Glutamatergic neuron (in vitro differentiated cells): ENCODE measurements around the gene TWNK. TPM values are rescaled to one million over a fixed set of nuclear protein-coding genes. Genes with fewer than 3 reads are reported as not detected.

Experiments used
- DNase-seq: peaks from one replicate; pipeline ENCODE4 v3.0.0; 2022
- H3K27ac Mint-ChIP-seq: one replicate; pipeline ENCODE4 v1.8.0; 2020; ENCODE audit warnings: mild to moderate bottlenecking, mixed read lengths, inconsistent platforms; ENCODE audit not compliant: unreplicated experiment
- H3K27me3 Mint-ChIP-seq: one replicate; pipeline ENCODE4 v1.8.0; 2020; ENCODE audit warnings: mild to moderate bottlenecking, moderate library complexity, mixed read lengths, inconsistent platforms; ENCODE audit not compliant: unreplicated experiment
- H3K36me3 Mint-ChIP-seq: one replicate; pipeline ENCODE4 v1.8.0; 2020; ENCODE audit warnings: mild to moderate bottlenecking, mixed read lengths, inconsistent platforms; ENCODE audit not compliant: unreplicated experiment
- H3K4me1 Mint-ChIP-seq: one replicate; pipeline ENCODE4 v1.8.0; 2020; ENCODE audit warnings: mild to moderate bottlenecking, low read depth, mixed read lengths, inconsistent platforms; ENCODE audit not compliant: unreplicated experiment
- H3K4me3 Mint-ChIP-seq: one replicate; pipeline ENCODE4 v1.8.0; 2020; ENCODE audit warnings: mild to moderate bottlenecking, mixed read lengths, inconsistent platforms; ENCODE audit not compliant: unreplicated experiment
- H3K9me3 Mint-ChIP-seq: one replicate; pipeline ENCODE4 v1.8.0; 2020; ENCODE audit warnings: mild to moderate bottlenecking, moderate library complexity, mixed read lengths, inconsistent platforms; ENCODE audit not compliant: unreplicated experiment
- CTCF ChIP-seq: fragments of 200-600 bp; sonication (generic); IDR thresholded peaks from one replicate; pipeline ENCODE4 v1.5.0; 2021; ENCODE audit not compliant: partially characterized antibody, unreplicated experiment
- total RNA-seq: library from RNA; stranded (reverse); fragmentation: NEBNext Ultra II Directional; extraction: Animal tissue kit (Norgen Biotek cat#: 25700); gene quantifications from one replicate; pipeline ENCODE4 v1.2.1, GENCODE V29; 2021; ENCODE audit not compliant: unreplicated experiment

Gene TWNK
- total RNA-seq, 1 donor from 2014 or later, result 10.1 TPM

DNA sequence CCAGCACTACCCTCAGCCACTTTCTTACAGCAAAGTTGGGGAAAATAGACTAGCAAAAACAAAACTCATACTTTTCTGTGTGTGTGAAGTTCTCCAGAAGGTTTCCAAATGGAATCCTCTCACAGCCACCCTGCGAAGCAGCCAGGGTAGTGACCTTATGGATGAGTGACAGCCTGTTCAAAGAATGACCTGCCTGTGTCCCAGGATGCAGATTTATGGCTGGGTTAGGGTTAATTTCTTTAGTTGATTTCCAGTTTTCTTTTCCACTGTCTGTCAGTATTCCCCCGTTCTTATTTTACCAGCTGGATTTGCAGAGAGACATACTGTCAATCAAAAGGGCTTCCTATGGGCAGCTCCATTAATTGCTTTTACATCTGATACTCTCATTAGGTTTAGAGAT, 20.5 kb upstream of the TWNK start:
- H3K4me1 Mint-ChIP-seq, result peaks cover 13% of the 10 kb centered on the region
- no peak overlapping the region for H3K4me3 Mint-ChIP-seq
- TF ChIP-seq CTCF, result no peak
- H3K36me3 Mint-ChIP-seq, result no peaks in the 10 kb centered on the region
- peaks cover 8% of the 10 kb centered on the region for H3K9me3 Mint-ChIP-seq
- peaks cover 5% of the 10 kb centered on the region for H3K27me3 Mint-ChIP-seq
- DNase-seq, result no peak
- H3K27ac Mint-ChIP-seq, result no peak overlapping the region

GRCh38 chr10:100967332-100967731, 20.0 kb upstream of the TWNK start:
- H3K4me3 Mint-ChIP-seq, result no peak overlapping the region
- H3K27ac Mint-ChIP-seq, result no peak overlapping the region
- peaks cover 13% of the 10 kb centered on the region for H3K4me1 Mint-ChIP-seq
- TF ChIP-seq CTCF, result no peak
- no peak for DNase-seq
- peaks cover 5% of the 10 kb centered on the region for H3K27me3 Mint-ChIP-seq
- H3K36me3 Mint-ChIP-seq, result no peaks in the 10 kb centered on the region
- H3K9me3 Mint-ChIP-seq, result peaks cover 8% of the 10 kb centered on the region

DNA sequence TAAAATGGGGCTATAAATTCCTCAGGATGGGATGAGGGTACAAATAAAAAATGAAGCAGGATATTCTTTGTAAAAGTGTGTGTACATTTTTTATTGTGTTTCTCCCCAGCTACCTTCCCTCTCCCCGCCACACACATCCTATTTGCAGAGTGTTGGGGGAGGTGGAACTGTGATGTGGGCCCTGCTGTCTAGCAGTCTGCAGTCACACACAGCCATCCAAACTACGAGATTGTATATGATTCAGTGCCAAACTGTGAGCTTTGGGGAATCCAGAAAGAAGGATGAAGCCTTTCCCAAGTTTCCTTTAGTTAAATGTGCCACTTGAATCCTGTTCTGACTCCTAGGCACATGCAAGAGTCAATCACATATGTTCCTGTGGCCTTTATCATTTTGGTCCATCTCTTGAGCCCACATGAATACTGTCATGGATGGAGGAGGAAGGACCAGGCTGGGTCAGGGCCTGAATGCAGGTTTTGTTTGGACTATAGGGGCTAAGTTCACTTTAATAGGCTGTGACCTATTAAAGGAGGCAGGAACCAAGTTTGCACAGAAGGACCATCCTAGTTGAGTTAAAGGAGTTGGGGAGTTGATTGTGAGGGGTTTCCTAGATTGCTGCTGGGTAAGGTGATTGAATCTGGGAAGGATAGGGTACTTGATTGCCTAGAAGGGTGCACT, 19.1 kb upstream of the TWNK start:
- H3K4me1 Mint-ChIP-seq, result peaks cover 13% of the 10 kb centered on the region

DNA sequence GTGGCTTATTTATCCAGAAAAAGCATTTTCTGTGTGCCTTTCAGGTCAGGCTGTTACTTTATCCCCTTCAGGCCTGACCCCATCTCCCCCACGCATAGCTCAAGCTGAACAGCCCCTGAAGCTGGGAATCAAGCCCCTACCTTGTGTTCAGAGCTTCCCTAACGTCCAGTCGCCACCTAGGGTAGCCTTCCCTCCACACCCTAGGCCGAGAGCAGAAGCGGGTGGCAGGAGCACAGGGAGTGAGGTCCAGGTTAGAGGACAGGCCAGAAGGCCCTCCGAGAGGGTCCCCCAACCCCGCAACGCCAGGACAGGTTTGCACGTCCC, 18.5 kb upstream of the TWNK start:
- H3K4me1 Mint-ChIP-seq, result peaks cover 13% of the 10 kb centered on the region
- no peaks in the 10 kb centered on the region for H3K36me3 Mint-ChIP-seq
- H3K27ac Mint-ChIP-seq, result peak overlapping the region; percentile 62
- peak overlapping the region; percentile 72 for H3K4me3 Mint-ChIP-seq
- peaks cover 8% of the 10 kb centered on the region for H3K27me3 Mint-ChIP-seq
- peaks cover 8% of the 10 kb centered on the region for H3K9me3 Mint-ChIP-seq
- TF ChIP-seq CTCF, result no peak
- DNase-seq, result no peak

More for the DNA sequence above, 19.1 kb upstream of the TWNK start:
- H3K4me3 Mint-ChIP-seq, result peak overlapping the region; percentile 72
- TF ChIP-seq CTCF, result no peak
- H3K36me3 Mint-ChIP-seq, result no peaks in the 10 kb centered on the region
- DNase-seq, result no peak
- H3K27ac Mint-ChIP-seq, result peak overlapping the region; percentile 77
- peaks cover 8% of the 10 kb centered on the region for H3K27me3 Mint-ChIP-seq
- H3K9me3 Mint-ChIP-seq, result peaks cover 8% of the 10 kb centered on the region

- Mint-ChIP-seq H3K4me3 (peak within 1 kb of the TSS; percentile 86), H3K4me1 (peaks cover 13% of the 10 kb centered on the region), H3K27ac (peak within 1 kb of the TSS; percentile 77), H3K9me3 (peaks cover 8% of the 10 kb centered on the region), H3K36me3 (no peaks in the 10 kb centered on the region), H3K27me3 (peaks cover 8% of the 10 kb centered on the region)
- DNase-seq, result peak; percentile 86
- peak; percentile 83 for TF ChIP-seq CTCF
These were observed 17.9 kb upstream of the TWNK start, which contains the start of gene SEMA4G for GRCh38 chr10:100969187-100970075. TSS of gene SEMA4G (plus strand) at chr10:100969504. CDS start at chr10:100972913, 3,409 bp downstream.
